ENCODE measurements around the gene ARRDC5. TPM values are rescaled to one million over a fixed set of nuclear protein-coding genes. Genes with fewer than 3 reads are reported as not detected.

ARRDC5 gene
- polyA plus RNA-seq, 1 donor (not counting 4 experiments of a cell fraction or from before 2014, with no cell fraction given) = not detected

DNA sequence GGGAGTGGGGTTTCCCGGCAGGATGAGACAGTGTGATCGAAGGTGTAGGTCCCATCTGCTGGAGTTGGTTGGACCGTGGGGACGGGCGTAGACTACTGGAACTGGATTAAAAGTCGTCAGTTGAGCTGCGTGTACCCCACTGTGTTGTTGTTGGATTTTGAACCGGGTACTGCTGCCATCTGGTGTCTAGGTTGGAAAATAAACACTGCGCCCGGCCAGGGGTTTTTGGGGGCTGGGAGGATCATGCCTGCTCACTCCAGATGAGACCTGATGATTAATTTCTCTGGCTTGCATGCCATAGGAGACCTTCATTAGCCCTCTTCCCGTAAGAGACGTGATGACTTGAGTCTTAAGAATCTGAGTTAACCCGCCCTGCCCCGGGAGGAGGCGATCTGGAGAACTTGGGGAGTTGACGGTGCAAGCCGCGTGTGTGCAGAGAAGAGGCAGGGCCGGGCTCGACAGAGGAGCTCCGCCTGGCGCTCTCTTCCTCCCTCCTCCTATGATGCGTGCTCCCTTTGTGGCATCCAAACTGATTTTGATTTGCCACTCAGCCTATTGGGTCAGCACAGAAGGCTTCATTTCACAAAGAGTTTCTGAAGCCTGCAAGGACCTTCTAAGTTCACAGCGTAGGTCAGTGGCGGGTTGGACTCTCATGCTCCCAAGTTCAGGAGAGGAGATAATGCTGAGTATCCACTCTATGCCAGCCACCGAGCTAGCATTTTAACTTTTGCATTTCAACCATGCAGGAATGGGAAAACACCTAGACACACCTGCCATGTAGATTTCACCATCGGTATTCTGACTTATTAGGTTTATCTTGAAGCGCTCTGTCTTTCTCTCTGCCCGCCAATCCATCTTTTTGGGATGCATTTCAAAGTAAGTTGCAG is 9.3 kb upstream of the ARRDC5 start:
- Histone ChIP-seq H3K27ac (ENCODE audit: control insufficient read depth, insufficient read depth, low read length) (peak overlapping the region; percentile 80), H2AFZ (ENCODE audit: control insufficient read depth, low read length) (peak overlapping the region; percentile 73), H3K79me2 (ENCODE audit: control insufficient read depth, insufficient read depth, low read length) (peaks cover 34% of the 10 kb centered on the region), H3K4me2 (ENCODE audit: control insufficient read depth, extremely low read depth, insufficient read depth, low read depth, low read length) (peak overlapping the region; percentile 90), H3K9ac (ENCODE audit: control insufficient read depth, extremely low read depth, insufficient read depth, low read length) (peak overlapping the region; percentile 60), H3K9me1 (ENCODE audit: control insufficient read depth, extremely low read depth, insufficient read depth, low read length) (peaks cover 2% of the 10 kb centered on the region), H3K4me3 (ENCODE audit: control insufficient read depth in 2 of 3, extremely low read depth in 1 of 3, insufficient read depth in 2 of 3, low read depth in 1 of 3, low read length in 3 of 3) (peak overlapping the region in 2 of 3 experiments; percentile 60 to 61), H3K36me3 (ENCODE audit: control insufficient read depth in 2 of 2, extremely low read depth in 1 of 2, insufficient read depth in 2 of 2, low read length in 2 of 2) (peaks cover 0 to 12% of the 10 kb centered on the region in 2 experiments), H3K4me1 (ENCODE audit: control insufficient read depth, extremely low read depth, insufficient read depth, low read length) (peaks cover 41% of the 10 kb centered on the region), H3K27me3 (ENCODE audit: control insufficient read depth, extremely low read depth, insufficient read depth, low read length) (no peaks in the 10 kb centered on the region), H4K20me1 (ENCODE audit: control insufficient read depth, extremely low read depth, insufficient read depth, low read length) (no peaks in the 10 kb centered on the region), H3K9me3 (ENCODE audit: control insufficient read depth, low read depth, low read length) (no peaks in the 10 kb centered on the region)
- TF ChIP-seq, protein P1, sequence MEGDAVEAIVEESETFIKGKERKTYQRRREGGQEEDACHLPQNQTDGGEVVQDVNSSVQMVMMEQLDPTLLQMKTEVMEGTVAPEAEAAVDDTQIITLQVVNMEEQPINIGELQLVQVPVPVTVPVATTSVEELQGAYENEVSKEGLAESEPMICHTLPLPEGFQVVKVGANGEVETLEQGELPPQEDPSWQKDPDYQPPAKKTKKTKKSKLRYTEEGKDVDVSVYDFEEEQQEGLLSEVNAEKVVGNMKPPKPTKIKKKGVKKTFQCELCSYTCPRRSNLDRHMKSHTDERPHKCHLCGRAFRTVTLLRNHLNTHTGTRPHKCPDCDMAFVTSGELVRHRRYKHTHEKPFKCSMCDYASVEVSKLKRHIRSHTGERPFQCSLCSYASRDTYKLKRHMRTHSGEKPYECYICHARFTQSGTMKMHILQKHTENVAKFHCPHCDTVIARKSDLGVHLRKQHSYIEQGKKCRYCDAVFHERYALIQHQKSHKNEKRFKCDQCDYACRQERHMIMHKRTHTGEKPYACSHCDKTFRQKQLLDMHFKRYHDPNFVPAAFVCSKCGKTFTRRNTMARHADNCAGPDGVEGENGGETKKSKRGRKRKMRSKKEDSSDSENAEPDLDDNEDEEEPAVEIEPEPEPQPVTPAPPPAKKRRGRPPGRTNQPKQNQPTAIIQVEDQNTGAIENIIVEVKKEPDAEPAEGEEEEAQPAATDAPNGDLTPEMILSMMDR (optimal IDR thresholded peaks at IDR 0.05 in 1 of 3, IDR thresholded peaks at IDR 0.05 in 1 of 3, conservative IDR thresholded peaks at IDR 0.05 in 1 of 3; ENCODE audit: extremely low read depth in 1 of 3, insufficient read depth in 2 of 3, low read length in 3 of 3) = peak; percentile 47 to 85 (median 74)
- TF ChIP-seq EZH2 (IDR thresholded peaks at IDR 0.05; ENCODE audit: low read length) = no peak
- FAIRE-seq (peak; percentile 99), DNase-seq (ENCODE audit: low read depth, low spot score) (peak; percentile 99)
- dilution Hi-C loops (cut with MboI; ENCODE audit: extremely low pct_ligation_motif_present, low sequenced_read_pairs) = no loop called here

DNA sequence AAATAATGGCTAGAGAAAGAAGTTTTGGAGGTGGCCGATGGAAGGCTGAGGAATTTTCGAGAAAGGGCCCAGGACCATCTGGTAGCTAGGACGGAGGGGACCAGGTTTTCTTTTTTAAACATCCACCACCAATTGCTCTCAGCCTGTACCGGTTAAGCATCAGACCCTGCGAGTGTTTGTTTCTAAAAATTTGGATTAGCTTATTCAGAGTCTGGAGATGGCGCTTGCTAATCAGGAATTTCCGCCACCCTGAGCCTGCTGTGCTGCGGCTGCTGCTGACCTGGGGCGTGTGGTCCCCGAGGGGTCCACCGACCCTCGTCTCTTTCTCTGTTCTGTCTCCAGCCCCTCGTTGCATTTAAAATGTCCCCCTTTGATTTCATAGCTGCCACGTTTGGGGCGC is 8.6 kb upstream of the ARRDC5 start:
- H3K9me1 ChIP-seq (ENCODE audit: control insufficient read depth, extremely low read depth, insufficient read depth, low read length) = peaks cover 2% of the 10 kb centered on the region
- H3K27me3 ChIP-seq (ENCODE audit: control insufficient read depth, extremely low read depth, insufficient read depth, low read length) = no peaks in the 10 kb centered on the region
- H3K4me2 ChIP-seq (ENCODE audit: control insufficient read depth, extremely low read depth, insufficient read depth, low read depth, low read length) = peak overlapping the region; percentile 76
- peaks cover 41% of the 10 kb centered on the region for H3K4me1 ChIP-seq (ENCODE audit: control insufficient read depth, extremely low read depth, insufficient read depth, low read length)
- H3K4me3 ChIP-seq (ENCODE audit: control insufficient read depth in 2 of 3, extremely low read depth in 1 of 3, insufficient read depth in 2 of 3, low read depth in 1 of 3, low read length in 3 of 3) = peak overlapping the region in 2 of 3 experiments; percentile 59 to 67
- dilution Hi-C loops (cut with MboI; ENCODE audit: extremely low pct_ligation_motif_present, low sequenced_read_pairs) = no loop called here
- peak overlapping the region; percentile 60 for H3K9ac ChIP-seq (ENCODE audit: control insufficient read depth, extremely low read depth, insufficient read depth, low read length)
- no peaks in the 10 kb centered on the region for H3K9me3 ChIP-seq (ENCODE audit: control insufficient read depth, low read depth, low read length)
- H4K20me1 ChIP-seq (ENCODE audit: control insufficient read depth, extremely low read depth, insufficient read depth, low read length) = no peaks in the 10 kb centered on the region
- DNase-seq (ENCODE audit: low read depth, low spot score) = no peak
- peak overlapping the region; percentile 73 for H2AFZ ChIP-seq (ENCODE audit: control insufficient read depth, low read length)
- H3K79me2 ChIP-seq (ENCODE audit: control insufficient read depth, insufficient read depth, low read length) = peaks cover 27% of the 10 kb centered on the region
- peaks cover 0 to 7% of the 10 kb centered on the region in 2 experiments for H3K36me3 ChIP-seq (ENCODE audit: control insufficient read depth in 2 of 2, extremely low read depth in 1 of 2, insufficient read depth in 2 of 2, low read length in 2 of 2)
- peak overlapping the region; percentile 61 for H3K27ac ChIP-seq (ENCODE audit: control insufficient read depth, insufficient read depth, low read length)
- no peak for FAIRE-seq
- TF ChIP-seq, protein P1 (optimal IDR thresholded peaks at IDR 0.05 in 1 of 3, IDR thresholded peaks at IDR 0.05 in 1 of 3, conservative IDR thresholded peaks at IDR 0.05 in 1 of 3; ENCODE audit: extremely low read depth in 1 of 3, insufficient read depth in 2 of 3, low read length in 3 of 3) = no peak
- no peak for TF ChIP-seq EZH2 (IDR thresholded peaks at IDR 0.05; ENCODE audit: low read length)

Data from keratinocyte (primary cell).